HG03432 (cell line): Measurements from ENCODE around the gene WDR77.
A peak's percentile ranks its signal among the peaks of the same experiment; 100 is the strongest.

Source experiments
- ATAC-seq: cut with Tn5 transposase; IDR thresholded peaks from one replicate; pipeline ENCODE4 v1.9.1; 2021; ENCODE audit warnings: mild to moderate bottlenecking, moderate library complexity; ENCODE audit not compliant: unreplicated experiment

The WDR77 gene

GRCh38 chr1:111470596-111470995, 21.5 kb upstream of the WDR77 start:
- ATAC-seq, result no peak

- ATAC-seq, result no peak
Observed at GRCh38 chr1:111469539-111469938, 20.5 kb upstream of the WDR77 start.

GRCh38 chr1:111468717-111469100, 19.7 kb upstream of the WDR77 start:
- ATAC-seq, result no peak

DNA sequence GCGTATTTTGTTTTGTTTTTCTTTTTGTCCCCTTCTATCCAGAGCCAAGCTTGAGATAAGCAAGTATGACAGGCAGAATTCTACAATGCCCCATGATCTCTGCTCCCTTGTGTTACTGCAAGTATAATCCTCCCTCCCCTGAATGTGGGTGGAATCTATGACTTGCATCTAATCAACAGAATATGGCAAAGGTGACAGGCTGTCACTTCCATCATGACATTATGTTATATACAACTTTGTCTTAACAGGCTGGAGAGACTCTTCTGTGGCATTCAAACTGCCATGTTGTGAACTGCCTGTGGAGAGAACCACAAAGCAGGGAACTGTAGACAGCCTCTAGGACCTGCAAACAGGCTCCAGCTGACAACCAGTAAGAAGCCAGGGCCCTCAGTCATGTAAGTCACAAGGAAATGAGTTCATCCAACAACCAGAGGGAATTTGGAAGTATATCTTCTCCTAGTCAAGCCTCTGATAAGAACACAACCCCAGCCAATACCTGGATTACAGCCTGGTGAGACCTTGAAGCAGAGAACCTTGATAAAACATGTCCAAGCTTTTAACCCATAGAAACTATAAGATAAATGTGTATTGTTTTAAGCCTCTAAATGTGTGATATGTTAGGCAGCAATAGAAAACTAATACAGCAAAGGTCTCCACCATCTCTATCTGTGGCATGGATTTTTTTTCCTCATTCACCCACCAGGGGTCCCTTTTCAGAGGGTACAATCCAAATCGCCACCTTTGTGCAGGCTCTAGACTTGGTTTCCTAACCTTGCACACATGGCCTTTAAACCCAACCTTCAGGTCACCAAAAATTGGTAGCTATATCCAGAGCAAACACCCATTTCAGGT, 19.0 kb upstream of the WDR77 start:
- no peak for ATAC-seq

DNA sequence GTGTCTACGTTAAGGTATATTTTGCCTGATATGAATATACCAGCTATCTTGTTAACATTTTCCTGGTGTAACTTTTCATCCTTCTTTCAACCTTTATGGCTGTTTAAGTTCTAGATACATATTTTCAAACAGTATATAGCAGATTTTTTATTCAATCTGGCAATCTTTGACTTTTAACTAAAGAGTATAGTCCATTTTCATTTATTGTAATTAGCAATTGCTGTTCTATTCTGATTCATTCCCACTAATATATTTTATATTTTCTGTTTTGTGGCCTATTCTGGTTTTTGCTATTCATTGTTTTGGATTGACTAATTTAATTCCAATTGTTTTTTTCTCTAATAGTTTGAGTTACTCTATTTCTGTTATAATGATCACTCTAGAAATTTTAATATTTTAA, 17.4 kb upstream of the WDR77 start:
- no peak for ATAC-seq

GRCh38 chr1:111465754-111466153, 16.7 kb upstream of the WDR77 start:
- ATAC-seq, result no peak

GRCh38 chr1:111463029-111463683, 14.1 kb upstream of the WDR77 start:
- ATAC-seq, result no peak

GRCh38 chr1:111462370-111463028, 13.4 kb upstream of the WDR77 start:
- no peak for ATAC-seq

GRCh38 chr1:111461765-111462164, 12.7 kb upstream of the WDR77 start:
- ATAC-seq, result no peak

- ATAC-seq, result no peak
Observed at GRCh38 chr1:111455642-111456031, 6.6 kb upstream of the WDR77 start.

DNA sequence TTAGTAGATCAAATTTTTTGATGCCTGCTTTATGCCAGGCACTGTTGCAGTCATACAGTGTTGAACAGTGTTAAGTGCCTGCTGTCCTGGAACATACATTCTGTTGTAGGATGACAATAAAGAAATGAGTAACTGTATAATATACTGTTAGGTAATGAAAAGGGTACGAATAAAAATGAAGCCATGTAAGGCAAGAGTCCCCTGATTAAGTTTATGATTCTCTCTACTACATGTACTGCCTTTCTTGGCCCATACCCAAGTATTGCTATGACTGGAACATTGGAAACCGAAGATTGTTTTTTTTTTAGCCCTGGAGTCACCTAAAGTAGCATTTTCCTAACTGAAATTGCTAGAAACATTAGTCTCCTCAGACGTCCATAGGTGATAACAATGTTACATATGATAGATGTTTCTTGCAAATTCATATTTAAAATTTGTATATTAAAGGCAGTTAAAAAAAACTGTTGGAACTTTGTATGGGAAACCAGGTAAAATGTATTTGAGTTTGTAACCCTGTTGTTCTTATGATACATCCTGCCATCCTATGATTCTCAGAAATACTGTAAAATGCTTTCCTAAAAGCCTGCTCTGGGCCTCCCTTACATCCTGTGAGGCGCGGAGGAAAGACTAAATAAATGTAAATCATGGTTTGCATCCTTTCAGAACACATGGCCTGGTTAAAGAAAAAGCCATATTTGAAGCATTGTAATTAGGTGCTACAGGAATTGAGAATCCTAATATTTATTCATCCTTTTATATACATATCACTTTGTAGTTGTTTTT, 6.0 kb upstream of the WDR77 start:
- no peak for ATAC-seq

DNA sequence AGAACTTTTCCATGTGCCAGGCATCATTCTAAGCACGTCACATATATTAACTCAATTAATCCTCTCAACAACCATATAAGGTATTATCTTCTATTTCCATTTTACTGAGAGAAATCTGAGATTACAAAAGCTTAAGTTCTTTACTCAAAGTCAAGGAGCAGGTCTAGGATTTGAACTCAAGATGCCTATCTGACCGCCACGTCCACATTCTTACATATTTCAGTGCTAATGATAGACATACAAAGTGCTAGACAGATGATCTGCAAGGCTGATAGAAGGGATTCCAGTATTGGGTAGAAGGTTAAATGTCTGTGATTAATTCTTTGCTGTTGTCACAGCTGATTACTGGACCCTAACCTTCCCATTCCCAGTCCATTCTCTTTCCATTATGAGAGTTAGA, 4.7 kb upstream of the WDR77 start:
- ATAC-seq, result no peak

- no peak for ATAC-seq
Observed at GRCh38 chr1:111452581-111452980, 3.5 kb upstream of the WDR77 start.

DNA sequence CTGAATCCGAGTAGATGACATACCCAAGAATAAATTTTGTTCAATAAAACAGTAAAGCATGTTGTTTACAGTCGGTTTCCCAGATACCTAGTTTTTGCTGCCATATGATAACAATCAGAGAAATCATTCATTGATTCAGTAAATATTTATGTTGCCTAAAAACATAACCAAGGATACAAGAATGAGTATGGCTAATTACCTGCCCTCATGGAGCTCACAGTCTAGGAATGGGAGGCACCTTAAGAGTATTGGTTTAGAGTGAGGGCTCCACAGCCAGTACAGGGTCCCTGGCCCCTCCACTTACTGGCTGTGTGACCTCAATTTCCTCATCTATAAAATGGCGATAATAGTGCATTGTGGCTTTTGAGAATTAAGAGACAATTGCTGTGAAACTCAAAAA, 1.1 kb upstream of the WDR77 start:
- no peak for ATAC-seq

- no peak for ATAC-seq
Observed at GRCh38 chr1:111449703-111450017, 604 bp upstream of the WDR77 start.

- ATAC-seq, result peak; percentile 37
Observed at GRCh38 chr1:111448482-111448917, 556 bp downstream of the WDR77 start.

- ATAC-seq, result no peak
Observed at GRCh38 chr1:111446967-111447892, 1.8 kb downstream of the WDR77 start.

- ATAC-seq, result no peak
Observed at GRCh38 chr1:111446546-111446945, 2.5 kb downstream of the WDR77 start.

GRCh38 chr1:111444031-111444430, 5.0 kb downstream of the WDR77 start:
- no peak for ATAC-seq

DNA sequence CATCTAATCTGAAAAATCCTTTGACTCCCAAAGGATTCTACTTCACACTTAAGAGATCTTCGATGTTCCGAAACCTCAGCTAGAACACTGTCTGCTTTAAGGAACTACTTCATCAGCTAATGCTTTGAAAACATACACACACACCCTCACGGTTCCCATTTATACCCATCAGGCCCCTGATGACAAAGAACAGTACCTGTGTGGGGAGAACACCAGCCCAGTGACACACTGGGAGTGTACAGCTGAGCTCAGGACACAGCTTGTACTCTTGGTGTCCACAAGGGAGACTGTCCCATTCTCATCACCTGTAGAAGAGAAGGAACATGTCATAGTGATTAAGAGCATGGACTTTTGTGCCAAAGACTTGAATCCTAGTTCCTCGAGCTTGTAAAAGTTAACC, 6.6 kb downstream of the WDR77 start:
- ATAC-seq, result no peak
